OCI-LY1 (cell line): ENCODE data around the gene REM2.
"Not testable (repeated sequence)": the region's sequence is repeated elsewhere in the genome, so short reads cannot be mapped to it uniquely, and the experiment has no call there.

ENCODE experiments used
- H2AFZ ChIP-seq: fragments of 200-600 bp; sonication (generic), shearing (Covaris generic); 2 replicates; pipeline ENCODE4 v1.6.0; 2014; ENCODE audit warnings: antibody characterized with exemption, mild to moderate bottlenecking, low read length
- H3F3A ChIP-seq: fragments of 200-600 bp; sonication (generic), shearing (Covaris generic); 2 replicates; pipeline ENCODE4 v1.6.0; 2014; ENCODE audit warnings: mild to moderate bottlenecking, antibody characterized with exemption, low read length, moderate library complexity; ENCODE audit not compliant: insufficient read depth
- H3K27ac ChIP-seq: fragments of 200-600 bp; sonication (generic); 2 replicates; pipeline ENCODE4 v1.5.1; 2014; ENCODE audit warnings: low read length, mixed run types, mild to moderate bottlenecking, low read depth; ENCODE audit not compliant: poor library complexity, severe bottlenecking
- H3K27me3 ChIP-seq: fragments of 200-600 bp; sonication (generic); 2 replicates; pipeline ENCODE4 v1.6.0; 2014; ENCODE audit warnings: antibody characterized with exemption, mild to moderate bottlenecking, low read length, moderate library complexity; ENCODE audit not compliant: insufficient read depth
- H3K36me3 ChIP-seq: fragments of 200-600 bp; sonication (generic); 2 replicates; pipeline ENCODE4 v1.6.1; 2014; ENCODE audit warnings: mild to moderate bottlenecking, antibody characterized with exemption, low read length, moderate library complexity, mixed read lengths; ENCODE audit not compliant: insufficient read depth
- H3K4me1 ChIP-seq: fragments of 200-600 bp; sonication (generic); 2 replicates; pipeline ENCODE4 v1.5.1; 2014; ENCODE audit warnings: mild to moderate bottlenecking, low read length, moderate library complexity; ENCODE audit not compliant: insufficient read depth, severe bottlenecking
- H3K4me2 ChIP-seq: fragments of 200-600 bp; sonication (generic), shearing (Covaris generic); 2 replicates; pipeline ENCODE4 v1.6.1; 2014; ENCODE audit warnings: low read length
- H3K4me3 ChIP-seq: fragments of 200-600 bp; sonication (generic); 2 replicates; pipeline ENCODE4 v1.5.1; 2014; ENCODE audit warnings: low read length, low read depth, mild to moderate bottlenecking, mixed read lengths; ENCODE audit not compliant: poor library complexity, severe bottlenecking
- H3K79me2 ChIP-seq: fragments of 200-600 bp; shearing (Covaris generic); 2 replicates; pipeline ENCODE4 v1.6.1; 2016; ENCODE audit warnings: mixed run types, low read length, mixed read lengths; ENCODE audit not compliant: insufficient read depth
- H3K9ac ChIP-seq: fragments of 200-600 bp; sonication (generic), shearing (Covaris generic); 2 replicates; pipeline ENCODE4 v1.6.1; 2014; ENCODE audit warnings: mild to moderate bottlenecking, low read length, mixed read lengths
- H3K9me2 ChIP-seq: fragments of 200-600 bp; sonication (generic), shearing (Covaris generic); 2 replicates; pipeline ENCODE4 v1.6.1; 2014; ENCODE audit warnings: low read depth, mild to moderate bottlenecking, low read length, mixed read lengths
- H3K9me3 ChIP-seq: fragments of 200-600 bp; shearing (Covaris generic); 2 replicates; pipeline ENCODE4 v1.6.1; 2014; ENCODE audit warnings: low read length, mixed read lengths
- H4K20me1 ChIP-seq: fragments of 200-600 bp; sonication (generic), shearing (Covaris generic); 2 replicates; pipeline ENCODE4 v1.6.0; 2016; ENCODE audit warnings: mild to moderate bottlenecking, low read length; ENCODE audit not compliant: insufficient read depth
- CTCF ChIP-seq: fragments of 200-600 bp; sonication (generic), shearing (Covaris generic); IDR thresholded peaks from 2 replicates; pipeline ENCODE4 v1.5.1; 2017; ENCODE audit warnings: mild to moderate bottlenecking, antibody characterized with exemption, low read length, moderate library complexity, mixed read lengths
- EZH2 ChIP-seq: fragments of 200-600 bp; sonication (generic), shearing (Covaris generic); IDR thresholded peaks from 2 replicates; pipeline ENCODE4 v1.8.0; 2017; ENCODE audit warnings: borderline replicate concordance, mixed run types, mild to moderate bottlenecking, antibody characterized with exemption, low read length, moderate library complexity, mixed read lengths

Gene REM2

GRCh38 chr14:22908601-22909000 lies 25.6 kb downstream of the REM2 start:
- no peaks in the 10 kb centered on the region for H3K9me3 ChIP-seq
- H3K27me3 ChIP-seq: no peaks in the 10 kb centered on the region
- TF ChIP-seq CTCF (no peak), EZH2 (no peak)
- H3K79me2 ChIP-seq: peaks cover 25% of the 10 kb centered on the region
- H3K9me2 ChIP-seq: no peaks in the 10 kb centered on the region
- no peaks in the 10 kb centered on the region for H3F3A ChIP-seq
- no peak overlapping the region for H2AFZ ChIP-seq
- no peak overlapping the region for H3K4me3 ChIP-seq
- no peak overlapping the region for H3K4me2 ChIP-seq
- no peaks in the 10 kb centered on the region for H3K4me1 ChIP-seq
- H3K27ac ChIP-seq: no peak overlapping the region
- no peak overlapping the region for H3K9ac ChIP-seq
- no peaks in the 10 kb centered on the region for H4K20me1 ChIP-seq
- peaks cover 83% of the 10 kb centered on the region for H3K36me3 ChIP-seq

GRCh38 chr14:22910916-22911315 lies 27.9 kb downstream of the REM2 start:
- H4K20me1 ChIP-seq: no peaks in the 10 kb centered on the region
- H3K4me3 ChIP-seq: no peak overlapping the region
- no peaks in the 10 kb centered on the region for H3F3A ChIP-seq
- no peak overlapping the region for H3K4me2 ChIP-seq
- H3K9me3 ChIP-seq: no peaks in the 10 kb centered on the region
- peaks cover 3% of the 10 kb centered on the region for H3K4me1 ChIP-seq
- H3K9ac ChIP-seq: no peak overlapping the region
- H3K36me3 ChIP-seq: peaks cover 66% of the 10 kb centered on the region
- H3K27ac ChIP-seq: no peak overlapping the region
- no peak overlapping the region for H2AFZ ChIP-seq
- H3K9me2 ChIP-seq: no peaks in the 10 kb centered on the region
- no peaks in the 10 kb centered on the region for H3K27me3 ChIP-seq
- no peak for TF ChIP-seq CTCF
- no peak for TF ChIP-seq EZH2
- H3K79me2 ChIP-seq: peaks cover 34% of the 10 kb centered on the region

- not testable (repeated sequence) for H3F3A ChIP-seq, H4K20me1 ChIP-seq, H3K4me3 ChIP-seq, H2AFZ ChIP-seq, H3K9me2 ChIP-seq, H3K27me3 ChIP-seq, H3K9ac ChIP-seq, H3K4me2 ChIP-seq, H3K27ac ChIP-seq, H3K9me3 ChIP-seq
- Histone ChIP-seq H3K4me1 (peaks cover 30% of the 10 kb centered on the region), H3K36me3 (peaks cover 43% of the 10 kb centered on the region), H3K79me2 (peaks cover 61% of the 10 kb centered on the region)
Observed at GRCh38 chr14:22914836-22915235, 31.8 kb downstream of the REM2 start.

- Histone ChIP-seq H3K4me3 (no peak overlapping the region), H3K79me2 (peaks cover 60% of the 10 kb centered on the region), H3K9ac (peak overlapping the region; percentile 18; the same call in 1 of the 2 replicates), H3K27ac (peak overlapping the region; percentile 29), H3K27me3 (no peaks in the 10 kb centered on the region), H3K9me2 (no peaks in the 10 kb centered on the region), H3K4me2 (peak overlapping the region; percentile 95; the same call in 1 of the 2 replicates), H3F3A (0 out of 2 replicates have a peak, but pooled peaks cover 3% of the 10 kb centered on the region), H3K9me3 (no peaks in the 10 kb centered on the region), H3K36me3 (peaks cover 50% of the 10 kb centered on the region), H2AFZ (no peak overlapping the region), H4K20me1 (no peaks in the 10 kb centered on the region), H3K4me1 (peaks cover 33% of the 10 kb centered on the region)
- no peak for TF ChIP-seq EZH2
- no peak for TF ChIP-seq CTCF
Observed at GRCh38 chr14:22915886-22916521, 33.0 kb downstream of the REM2 start.
